ENCODE data around the gene SHROOM4.

DNA sequence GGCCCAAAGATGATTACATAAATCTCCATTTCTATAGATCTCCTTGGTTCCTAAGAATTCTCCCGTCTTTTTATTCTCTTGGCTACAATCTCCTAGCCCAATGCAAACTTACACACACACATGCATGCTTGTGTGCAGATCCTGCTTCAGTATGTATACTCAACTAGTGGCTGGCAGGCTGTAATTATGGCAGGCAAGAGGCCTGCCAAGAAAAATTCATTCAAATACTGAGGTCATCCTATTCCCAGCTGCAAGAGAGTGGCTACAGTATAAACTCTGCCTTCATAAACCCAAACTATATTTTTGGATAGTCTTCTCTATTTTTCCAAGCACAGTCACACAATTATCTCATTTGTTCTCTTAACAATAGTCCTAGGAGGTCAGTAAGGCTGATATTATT is 95.2 kb downstream of the SHROOM4 start:
- TF ChIP-seq EZH2phosphoT487 (IDR thresholded peaks at IDR 0.05; ENCODE audit: unreplicated experiment), result no peak
- TF ChIP-seq, protein P1, sequence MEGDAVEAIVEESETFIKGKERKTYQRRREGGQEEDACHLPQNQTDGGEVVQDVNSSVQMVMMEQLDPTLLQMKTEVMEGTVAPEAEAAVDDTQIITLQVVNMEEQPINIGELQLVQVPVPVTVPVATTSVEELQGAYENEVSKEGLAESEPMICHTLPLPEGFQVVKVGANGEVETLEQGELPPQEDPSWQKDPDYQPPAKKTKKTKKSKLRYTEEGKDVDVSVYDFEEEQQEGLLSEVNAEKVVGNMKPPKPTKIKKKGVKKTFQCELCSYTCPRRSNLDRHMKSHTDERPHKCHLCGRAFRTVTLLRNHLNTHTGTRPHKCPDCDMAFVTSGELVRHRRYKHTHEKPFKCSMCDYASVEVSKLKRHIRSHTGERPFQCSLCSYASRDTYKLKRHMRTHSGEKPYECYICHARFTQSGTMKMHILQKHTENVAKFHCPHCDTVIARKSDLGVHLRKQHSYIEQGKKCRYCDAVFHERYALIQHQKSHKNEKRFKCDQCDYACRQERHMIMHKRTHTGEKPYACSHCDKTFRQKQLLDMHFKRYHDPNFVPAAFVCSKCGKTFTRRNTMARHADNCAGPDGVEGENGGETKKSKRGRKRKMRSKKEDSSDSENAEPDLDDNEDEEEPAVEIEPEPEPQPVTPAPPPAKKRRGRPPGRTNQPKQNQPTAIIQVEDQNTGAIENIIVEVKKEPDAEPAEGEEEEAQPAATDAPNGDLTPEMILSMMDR (conservative IDR thresholded peaks at IDR 0.05; ENCODE audit: low read depth in 2 of 2), result no peak
- TF ChIP-seq POLR2AphosphoS5 (IDR thresholded peaks at IDR 0.05; ENCODE audit: low read depth), result no peak
- no peak for TF ChIP-seq JUNB (IDR thresholded peaks at IDR 0.05; ENCODE audit: unreplicated experiment)
- TF ChIP-seq EZH2 (IDR thresholded peaks at IDR 0.05; ENCODE audit: low read depth, unreplicated experiment), result no peak
